Ammon's horn (tissue), 1 donor: ENCODE results near the gene NPAS3.

Experiments used
- DNase-seq: peaks from one replicate; pipeline ENCODE4 v3.0.0-alpha.2; 2016; ENCODE audit warnings: low spot score

Gene NPAS3

GRCh38 chr14:33837943-33838683, 899.4 kb downstream of the NPAS3 start:
- no peak for DNase-seq

- peak; percentile 81 for DNase-seq
Measured at GRCh38 chr14:33839193-33840076, 900.8 kb downstream of the NPAS3 start.

- DNase-seq, result no peak
Measured at GRCh38 chr14:33840797-33841196, 902.1 kb downstream of the NPAS3 start.

- no peak for DNase-seq
Measured at GRCh38 chr14:33842299-33842698, 903.6 kb downstream of the NPAS3 start.

GRCh38 chr14:33844118-33844517, 905.4 kb downstream of the NPAS3 start:
- no peak for DNase-seq

- peak; percentile 87 for DNase-seq
Measured at GRCh38 chr14:33846100-33846824, 907.6 kb downstream of the NPAS3 start.

GRCh38 chr14:33847066-33847465, 908.4 kb downstream of the NPAS3 start:
- DNase-seq, result no peak

- no peak for DNase-seq
Measured at GRCh38 chr14:33848009-33848408, 909.3 kb downstream of the NPAS3 start.

- peak; percentile 81 for DNase-seq
Measured at GRCh38 chr14:33848706-33849454, 910.2 kb downstream of the NPAS3 start.

GRCh38 chr14:33849455-33849801, 910.7 kb downstream of the NPAS3 start:
- DNase-seq, result no peak

GRCh38 chr14:33850826-33851225, 912.1 kb downstream of the NPAS3 start:
- DNase-seq, result no peak

- DNase-seq, result no peak
Measured at GRCh38 chr14:33851366-33851765, 912.7 kb downstream of the NPAS3 start.

- DNase-seq, result no peak
Measured at GRCh38 chr14:33851931-33852330, 913.3 kb downstream of the NPAS3 start.
